ENCODE data around the gene GGCT. TPM values are rescaled to one million over a fixed set of nuclear protein-coding genes. Genes with fewer than 3 reads are reported as not detected.

The GGCT gene
- total RNA-seq, 2 donors from 2014 or later: 65.7 to 84.4 TPM

DNA sequence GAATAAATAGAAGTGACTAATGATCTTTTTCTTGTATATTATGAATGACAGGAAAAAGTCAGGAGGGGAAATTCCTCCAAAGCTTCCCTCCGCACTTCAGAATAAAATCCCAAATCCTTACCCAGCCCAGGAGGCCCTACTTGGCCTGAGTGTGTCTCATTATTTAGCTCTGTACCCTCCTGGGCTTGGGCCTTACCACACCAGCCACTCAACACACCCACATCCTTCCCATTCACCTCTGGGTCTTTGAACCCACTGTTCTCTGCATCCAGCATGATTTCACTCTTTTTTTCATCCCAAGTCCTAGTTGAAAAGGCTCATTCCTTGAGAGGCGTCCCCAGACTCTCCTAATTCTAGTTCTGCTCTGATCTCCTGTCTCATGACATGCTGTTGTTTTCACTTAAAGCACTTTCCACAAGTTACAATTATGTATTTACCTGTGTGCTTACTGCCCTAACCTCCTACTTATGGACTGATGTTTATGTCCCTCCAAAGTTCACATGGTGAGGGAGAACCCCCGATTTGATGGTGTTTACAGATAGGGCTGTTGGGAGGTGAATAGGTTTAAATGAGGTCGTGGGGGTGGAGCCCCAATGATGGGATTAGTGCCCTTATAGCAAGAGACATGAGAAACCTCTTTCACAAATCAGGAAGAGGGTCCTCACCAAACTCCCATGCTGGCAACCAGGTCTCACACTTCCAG, 32.4 kb downstream of the GGCT start:
- Mint-ChIP-seq H3K27me3 (ENCODE audit: low read depth) (no peaks in the 10 kb centered on the region), H3K9me3 (no peaks in the 10 kb centered on the region), H3K36me3 (ENCODE audit: insufficient read depth in 2 of 2) (peaks cover 2 to 3% of the 10 kb centered on the region in 2 donors), H3K4me1 (ENCODE audit: low read depth) (peaks cover 91% of the 10 kb centered on the region), H3K4me3 (no peak overlapping the region), H3K27ac (no peak overlapping the region)
- DNase-seq: no peak
- peak in 1 of 2 donors; percentile 25 for ATAC-seq (replicated peaks in 1 of 2)

DNA sequence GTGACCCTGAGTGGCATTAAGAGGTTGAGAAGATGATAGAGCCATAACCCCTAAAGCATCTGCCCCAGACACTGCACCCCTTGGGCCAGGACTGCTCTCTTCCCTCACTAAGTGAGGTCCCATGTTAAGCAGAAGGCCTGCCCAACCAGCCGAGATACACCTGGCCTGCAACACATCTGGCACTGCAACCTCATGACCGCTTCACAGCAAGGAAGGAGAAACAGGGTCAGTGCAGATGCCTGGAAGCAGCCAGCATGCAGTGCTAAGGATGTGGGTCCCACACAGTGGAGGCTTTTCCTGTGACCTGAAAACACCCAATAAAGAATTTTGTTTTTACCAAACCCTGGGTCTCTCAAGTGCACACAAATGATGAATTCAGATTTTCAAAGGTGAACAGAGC, 33.4 kb downstream of the GGCT start:
- Mint-ChIP-seq H3K4me1 (ENCODE audit: low read depth) (peaks cover 83% of the 10 kb centered on the region), H3K4me3 (no peak overlapping the region), H3K9me3 (no peaks in the 10 kb centered on the region), H3K27ac (peak overlapping the region; percentile 43), H3K36me3 (ENCODE audit: insufficient read depth in 2 of 2) (peaks cover 2 to 3% of the 10 kb centered on the region in 2 donors), H3K27me3 (ENCODE audit: low read depth) (no peaks in the 10 kb centered on the region)
- ATAC-seq (replicated peaks in 1 of 2) (peak in 1 of 2 donors; percentile 5), DNase-seq (no peak)

DNA sequence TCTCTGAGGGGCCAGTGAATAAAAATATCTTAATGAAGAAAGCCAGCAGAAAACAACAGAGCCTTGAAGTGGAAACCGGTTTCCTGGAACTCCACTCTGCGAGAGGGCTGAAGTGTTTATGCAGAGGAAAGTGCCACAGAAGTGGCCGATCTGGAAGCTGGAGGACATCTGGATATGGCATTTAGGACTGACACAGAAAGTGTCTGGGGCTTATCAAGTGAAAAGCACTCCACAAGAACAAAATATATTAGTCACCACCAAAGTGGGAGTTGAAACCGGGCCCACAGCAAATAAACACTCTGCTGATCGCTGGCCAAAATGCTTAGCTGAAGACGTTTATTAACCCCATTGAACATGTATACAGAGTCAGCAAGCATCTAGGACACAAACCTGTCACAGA, 33.9 kb downstream of the GGCT start:
- Mint-ChIP-seq H3K27ac (peak overlapping the region; percentile 43), H3K4me1 (ENCODE audit: low read depth) (peaks cover 83% of the 10 kb centered on the region), H3K9me3 (no peaks in the 10 kb centered on the region), H3K4me3 (no peak overlapping the region), H3K27me3 (ENCODE audit: low read depth) (no peaks in the 10 kb centered on the region), H3K36me3 (ENCODE audit: insufficient read depth in 2 of 2) (peaks cover 0 to 2% of the 10 kb centered on the region in 2 donors)
- peak in 1 of 2 donors; percentile 7 for ATAC-seq (replicated peaks in 1 of 2)
- DNase-seq: no peak

DNA sequence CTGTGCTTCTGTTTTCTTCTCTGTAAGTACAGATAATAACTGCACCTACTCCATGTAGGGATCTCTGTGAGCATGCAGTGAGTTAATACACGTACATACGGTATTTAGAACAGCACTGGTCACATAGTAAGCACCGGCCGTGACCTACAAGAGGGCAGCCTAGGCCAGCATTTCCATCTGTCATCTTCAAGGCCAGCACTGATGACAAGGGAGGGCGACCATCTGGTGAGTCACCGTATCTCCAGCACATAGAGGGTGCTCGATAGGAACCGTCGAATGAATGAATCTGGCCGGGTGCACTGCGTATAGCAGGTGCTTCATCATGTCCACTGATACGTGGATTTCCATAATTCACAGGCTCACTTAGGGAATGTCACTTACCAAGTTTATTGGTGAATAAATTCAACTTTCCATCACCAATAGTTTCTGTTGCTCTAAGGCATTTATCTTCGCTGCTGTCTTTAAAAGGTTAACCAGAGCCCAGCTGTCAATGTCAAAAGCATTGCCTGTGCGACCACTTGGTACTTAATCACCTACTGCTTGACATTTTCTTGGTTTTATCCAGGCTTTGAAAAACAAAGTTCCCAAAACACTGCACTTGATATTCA, 34.4 kb downstream of the GGCT start:
- peaks cover 83% of the 10 kb centered on the region for H3K4me1 Mint-ChIP-seq (ENCODE audit: low read depth)
- no peak overlapping the region for H3K27ac Mint-ChIP-seq
- H3K27me3 Mint-ChIP-seq (ENCODE audit: low read depth): no peaks in the 10 kb centered on the region
- ATAC-seq (replicated peaks in 1 of 2) (no peak), DNase-seq (no peak)
- no peak overlapping the region for H3K4me3 Mint-ChIP-seq
- peaks cover 0 to 2% of the 10 kb centered on the region in 2 donors for H3K36me3 Mint-ChIP-seq (ENCODE audit: insufficient read depth in 2 of 2)
- H3K9me3 Mint-ChIP-seq: no peaks in the 10 kb centered on the region

DNA sequence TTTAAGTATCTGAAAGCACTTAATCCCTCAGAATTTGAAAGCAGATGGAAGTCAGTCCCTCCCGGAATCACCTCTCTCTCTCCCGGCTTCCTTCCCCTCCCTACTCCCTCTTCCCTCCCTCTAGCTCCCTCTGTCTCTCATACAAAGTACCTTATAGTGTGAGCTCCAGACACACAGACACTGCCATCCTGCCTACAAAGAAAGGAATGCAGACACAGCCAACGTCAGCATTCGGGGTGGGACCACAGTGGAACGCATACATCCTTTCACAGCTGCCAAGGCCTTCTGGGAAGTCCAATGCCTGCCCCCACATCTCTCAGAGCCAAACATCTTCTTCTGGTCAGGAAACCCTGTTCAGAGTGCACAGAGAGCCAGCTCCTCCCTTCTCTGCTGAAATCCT, 35.3 kb downstream of the GGCT start:
- no peaks in the 10 kb centered on the region for H3K27me3 Mint-ChIP-seq (ENCODE audit: low read depth)
- DNase-seq (no peak), ATAC-seq (replicated peaks in 1 of 2) (no peak)
- H3K36me3 Mint-ChIP-seq (ENCODE audit: insufficient read depth in 2 of 2): peaks cover 0 to 2% of the 10 kb centered on the region in 2 donors
- no peaks in the 10 kb centered on the region for H3K9me3 Mint-ChIP-seq
- peaks cover 83% of the 10 kb centered on the region for H3K4me1 Mint-ChIP-seq (ENCODE audit: low read depth)
- no peak overlapping the region for H3K4me3 Mint-ChIP-seq
- no peak overlapping the region for H3K27ac Mint-ChIP-seq

DNA sequence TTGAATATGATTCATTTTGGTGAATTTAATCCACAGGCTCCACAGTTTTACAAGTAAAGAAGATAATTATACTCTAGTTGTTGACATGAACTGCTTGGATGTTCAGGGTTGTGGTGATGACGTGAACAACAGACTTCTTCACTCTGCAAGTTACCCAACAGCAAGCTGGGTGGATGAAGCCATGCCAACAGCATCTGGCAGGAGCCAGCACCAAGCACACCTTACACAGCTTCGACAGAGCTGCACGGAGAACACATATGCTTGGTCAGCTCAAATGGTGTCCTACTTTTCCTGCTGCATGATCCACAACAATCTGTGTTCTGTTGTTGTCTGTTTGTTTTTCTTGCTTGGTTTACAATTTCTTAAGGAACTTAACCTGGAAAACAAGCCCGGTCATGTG, 35.8 kb downstream of the GGCT start:
- H3K27ac Mint-ChIP-seq: no peak overlapping the region
- H3K27me3 Mint-ChIP-seq (ENCODE audit: low read depth): no peaks in the 10 kb centered on the region
- peaks cover 79% of the 10 kb centered on the region for H3K4me1 Mint-ChIP-seq (ENCODE audit: low read depth)
- no peaks in the 10 kb centered on the region for H3K9me3 Mint-ChIP-seq
- peaks cover 0 to 2% of the 10 kb centered on the region in 2 donors for H3K36me3 Mint-ChIP-seq (ENCODE audit: insufficient read depth in 2 of 2)
- no peak overlapping the region for H3K4me3 Mint-ChIP-seq
- DNase-seq (no peak), ATAC-seq (replicated peaks in 1 of 2) (no peak)

DNA sequence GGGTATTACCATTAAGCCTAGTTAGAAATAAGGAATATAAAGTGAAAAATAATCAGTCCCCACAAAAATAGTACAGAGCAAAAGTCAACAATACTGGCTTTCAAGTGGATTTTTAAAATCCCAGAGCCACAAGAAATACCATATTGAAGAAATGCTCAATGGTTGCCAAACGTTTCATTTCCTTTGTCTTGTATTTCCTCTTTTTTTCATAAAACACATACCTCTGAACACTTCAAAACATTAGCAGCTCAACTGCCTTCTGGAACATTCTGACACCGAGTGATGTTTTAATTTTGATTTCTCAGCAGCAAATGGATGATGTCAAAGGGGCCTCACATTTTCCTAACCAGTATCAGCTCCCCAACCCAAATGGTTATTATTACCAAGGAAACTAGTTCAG, 36.6 kb downstream of the GGCT start:
- H3K27me3 Mint-ChIP-seq (ENCODE audit: low read depth): no peaks in the 10 kb centered on the region
- H3K9me3 Mint-ChIP-seq: no peaks in the 10 kb centered on the region
- H3K4me1 Mint-ChIP-seq (ENCODE audit: low read depth): peaks cover 72% of the 10 kb centered on the region
- H3K36me3 Mint-ChIP-seq (ENCODE audit: insufficient read depth in 2 of 2): peaks cover 0 to 2% of the 10 kb centered on the region in 2 donors
- DNase-seq (no peak), ATAC-seq (replicated peaks in 1 of 2) (no peak)
- peak overlapping the region; percentile 5 for H3K27ac Mint-ChIP-seq
- H3K4me3 Mint-ChIP-seq: no peak overlapping the region

DNA sequence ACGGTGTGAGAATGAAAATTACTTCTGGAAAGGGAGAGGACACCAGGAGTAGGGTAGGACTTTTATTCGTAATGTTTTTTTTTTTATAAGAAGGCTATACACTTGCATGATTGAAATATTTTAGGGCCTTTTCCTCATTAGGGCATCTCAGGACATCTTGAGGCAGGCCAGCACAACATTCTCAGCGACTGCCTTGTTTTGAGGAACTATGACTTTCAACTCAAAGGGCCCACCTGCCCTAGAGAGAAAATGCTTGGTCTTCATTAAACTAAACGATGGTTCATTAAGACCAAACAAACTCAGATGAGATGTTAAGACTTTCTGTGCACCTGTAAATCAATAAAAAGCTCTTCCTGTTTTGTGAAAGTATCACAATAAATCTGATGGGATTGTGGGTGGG, 37.4 kb downstream of the GGCT start:
- H3K27ac Mint-ChIP-seq: no peak overlapping the region
- ATAC-seq (replicated peaks in 1 of 2): no peak
- peaks cover 65% of the 10 kb centered on the region for H3K4me1 Mint-ChIP-seq (ENCODE audit: low read depth)
- no peak overlapping the region for H3K4me3 Mint-ChIP-seq
- no peaks in the 10 kb centered on the region for H3K27me3 Mint-ChIP-seq (ENCODE audit: low read depth)
- H3K36me3 Mint-ChIP-seq (ENCODE audit: insufficient read depth in 2 of 2): peaks cover 0 to under 1% of the 10 kb centered on the region in 2 donors
- no peak for DNase-seq
- H3K9me3 Mint-ChIP-seq: no peaks in the 10 kb centered on the region

DNA sequence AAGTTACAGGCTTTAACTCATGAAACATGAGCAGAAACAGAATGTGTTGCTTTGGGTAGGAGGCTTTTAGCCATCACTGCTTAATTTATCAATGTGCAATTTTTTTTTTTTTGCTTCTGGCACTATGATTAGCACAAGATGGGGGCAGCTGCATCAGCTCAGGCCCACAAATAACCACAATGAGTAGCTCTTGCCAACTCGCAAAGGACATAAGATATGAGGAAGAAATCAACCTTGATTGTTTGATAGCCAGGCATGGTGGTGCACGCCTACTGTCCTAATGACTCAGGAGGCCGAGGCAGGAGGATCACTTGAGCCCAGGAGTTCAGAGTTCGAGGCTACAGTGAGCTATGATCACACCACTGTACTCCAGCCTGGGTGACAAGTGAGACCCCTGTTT, 38.4 kb downstream of the GGCT start:
- no peaks in the 10 kb centered on the region for H3K27me3 Mint-ChIP-seq (ENCODE audit: low read depth)
- H3K4me1 Mint-ChIP-seq (ENCODE audit: low read depth): peaks cover 55% of the 10 kb centered on the region
- ATAC-seq (replicated peaks in 1 of 2): no peak
- no peaks in the 10 kb centered on the region for H3K36me3 Mint-ChIP-seq (ENCODE audit: insufficient read depth in 2 of 2)
- H3K4me3 Mint-ChIP-seq: no peak overlapping the region
- no peak overlapping the region for H3K27ac Mint-ChIP-seq
- no peaks in the 10 kb centered on the region for H3K9me3 Mint-ChIP-seq
- DNase-seq: no peak

DNA sequence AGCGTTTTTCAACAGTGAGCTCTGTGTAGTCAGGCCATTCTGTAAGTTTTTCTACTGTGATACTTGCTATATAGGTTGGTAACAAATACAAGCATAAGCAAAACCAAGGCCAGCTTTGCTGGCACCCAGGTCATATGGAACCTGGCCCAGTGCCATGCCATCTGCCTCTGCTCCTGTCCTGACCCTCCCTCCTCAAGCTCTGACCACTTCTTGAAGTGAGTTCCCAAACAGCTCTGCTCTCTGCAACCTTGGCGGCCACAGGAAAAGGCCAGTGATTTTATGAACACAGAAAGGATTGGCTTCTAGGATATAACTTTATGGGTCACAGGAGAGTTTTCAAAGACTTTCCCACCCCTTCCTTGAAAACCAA, 38.8 kb downstream of the GGCT start:
- Mint-ChIP-seq H3K27me3 (ENCODE audit: low read depth) (no peaks in the 10 kb centered on the region), H3K4me1 (ENCODE audit: low read depth) (peaks cover 51% of the 10 kb centered on the region)

DNA sequence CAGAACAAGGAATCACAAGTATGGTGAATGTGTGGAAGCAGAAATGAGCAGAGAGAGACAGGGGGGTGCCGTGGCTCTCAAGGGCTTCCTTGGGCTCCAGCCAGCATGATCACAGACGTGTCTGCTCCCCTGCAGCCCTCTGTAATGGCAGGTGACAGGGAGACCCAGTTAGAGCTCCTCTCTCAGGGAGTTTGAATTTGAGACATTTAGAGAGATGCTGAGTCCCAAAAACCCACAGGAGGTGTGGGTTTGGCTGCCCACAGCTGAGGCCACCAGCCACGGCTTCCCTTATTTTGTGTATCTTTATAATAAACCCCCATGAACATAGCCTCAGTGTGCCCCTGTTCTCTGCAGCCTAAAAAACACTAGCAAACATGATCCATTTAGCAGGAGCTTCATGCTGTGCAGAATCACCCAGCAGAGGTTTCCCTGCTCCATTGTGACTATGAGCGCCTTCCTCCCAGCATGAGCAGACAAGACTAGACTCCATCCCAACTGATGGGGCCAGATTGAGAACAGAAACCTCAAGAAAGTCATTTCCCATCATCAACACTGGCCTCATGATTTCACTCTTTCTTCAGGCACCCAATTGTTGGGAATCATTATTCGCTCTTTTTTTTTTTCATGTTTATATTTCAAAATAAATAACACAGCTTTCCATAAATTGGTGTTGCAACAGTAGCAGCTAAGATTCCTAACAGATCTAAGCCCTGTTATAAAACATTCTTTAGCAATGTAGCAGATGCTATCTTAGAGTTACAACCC, 39.4 kb downstream of the GGCT start:
- no peaks in the 10 kb centered on the region for H3K36me3 Mint-ChIP-seq (ENCODE audit: insufficient read depth in 2 of 2)
- H3K4me3 Mint-ChIP-seq: no peak overlapping the region
- peaks cover 45% of the 10 kb centered on the region for H3K4me1 Mint-ChIP-seq (ENCODE audit: low read depth)
- no peak overlapping the region for H3K27ac Mint-ChIP-seq
- ATAC-seq (replicated peaks in 1 of 2) (no peak), DNase-seq (no peak)
- H3K9me3 Mint-ChIP-seq: no peaks in the 10 kb centered on the region
- no peaks in the 10 kb centered on the region for H3K27me3 Mint-ChIP-seq (ENCODE audit: low read depth)

More for the DNA sequence above, 38.8 kb downstream of the GGCT start:
- ATAC-seq (replicated peaks in 1 of 2) (no peak), DNase-seq (no peak)
- no peaks in the 10 kb centered on the region for H3K9me3 Mint-ChIP-seq
- H3K36me3 Mint-ChIP-seq (ENCODE audit: insufficient read depth in 2 of 2): no peaks in the 10 kb centered on the region
- H3K4me3 Mint-ChIP-seq: no peak overlapping the region
- H3K27ac Mint-ChIP-seq: no peak overlapping the region

DNA sequence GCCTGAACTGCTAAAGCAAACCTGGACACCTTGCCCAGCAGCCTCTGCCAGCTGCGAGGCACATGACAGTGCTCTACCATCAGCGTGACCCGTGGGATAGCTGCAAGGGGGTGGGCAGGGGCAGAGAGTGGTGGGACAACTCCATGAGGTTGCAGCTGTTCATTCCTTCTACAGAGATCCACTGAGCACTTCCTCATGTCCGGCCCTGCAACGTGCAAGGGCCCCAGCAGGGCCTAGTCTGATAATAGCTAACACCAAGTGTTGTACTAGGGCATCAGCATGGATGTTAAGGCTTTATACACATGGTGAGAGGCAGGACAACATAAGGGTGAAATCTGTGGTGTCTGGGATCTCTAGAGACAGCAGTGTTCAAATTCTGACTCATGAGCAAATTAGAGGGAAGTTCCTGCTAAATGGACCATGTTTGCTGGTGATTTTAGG, 40.4 kb downstream of the GGCT start:
- H3K36me3 Mint-ChIP-seq (ENCODE audit: insufficient read depth in 2 of 2): peaks cover 0 to 2% of the 10 kb centered on the region in 2 donors
- H3K4me1 Mint-ChIP-seq (ENCODE audit: low read depth): peaks cover 36% of the 10 kb centered on the region
- no peaks in the 10 kb centered on the region for H3K27me3 Mint-ChIP-seq (ENCODE audit: low read depth)
- no peak for ATAC-seq (replicated peaks in 1 of 2)
- no peak for DNase-seq
- no peaks in the 10 kb centered on the region for H3K9me3 Mint-ChIP-seq
- no peak overlapping the region for H3K27ac Mint-ChIP-seq
- H3K4me3 Mint-ChIP-seq: no peak overlapping the region

DNA sequence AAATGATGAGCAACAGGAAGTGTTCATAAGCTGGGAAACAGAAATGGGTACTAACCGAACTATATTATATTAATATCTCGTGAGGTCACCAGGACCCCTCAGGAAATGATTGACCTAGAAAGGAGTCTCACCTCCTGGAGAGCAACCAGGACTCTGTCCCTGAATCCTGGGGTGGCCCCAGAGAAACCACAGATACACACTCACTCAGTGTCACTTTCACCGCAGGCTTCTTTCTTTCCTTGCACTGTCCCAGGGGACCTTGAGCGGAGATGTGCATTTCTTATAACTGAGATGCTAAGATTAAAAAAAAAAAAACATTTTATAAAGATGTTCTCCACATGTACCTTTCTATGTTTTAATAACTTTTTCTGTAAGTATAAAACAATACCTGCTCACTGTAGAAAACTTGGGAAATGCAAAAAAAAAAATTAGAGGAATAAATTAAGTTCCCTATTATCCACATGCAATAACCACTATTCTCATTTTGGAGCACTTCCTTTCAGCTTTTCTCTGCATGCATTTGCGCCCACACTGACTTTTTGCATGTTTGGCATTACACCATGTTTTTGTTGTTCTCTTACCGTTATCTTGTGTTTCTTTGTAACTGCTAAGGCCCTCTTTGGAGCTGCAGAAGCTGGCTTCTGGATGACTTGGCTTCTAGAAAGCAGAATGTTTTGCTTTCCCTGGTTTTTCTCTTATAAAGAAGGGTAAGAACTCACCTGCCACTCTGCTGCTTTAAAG, 41.1 kb downstream of the GGCT start:
- DNase-seq: no peak
- H3K27me3 Mint-ChIP-seq (ENCODE audit: low read depth): no peaks in the 10 kb centered on the region
- no peak overlapping the region for H3K4me3 Mint-ChIP-seq
- H3K9me3 Mint-ChIP-seq: no peaks in the 10 kb centered on the region
- ATAC-seq (replicated peaks in 1 of 2): no peak
- no peak overlapping the region for H3K27ac Mint-ChIP-seq
- peaks cover 30% of the 10 kb centered on the region for H3K4me1 Mint-ChIP-seq (ENCODE audit: low read depth)
- peaks cover 0 to 2% of the 10 kb centered on the region in 2 donors for H3K36me3 Mint-ChIP-seq (ENCODE audit: insufficient read depth in 2 of 2)
